C4-2B (cell line): ENCODE data around the gene TIPRL.

Experiments
- ZFX ChIP-seq: fragments of 450-650 bp; IDR thresholded peaks from 2 replicates; pipeline ENCODE4 v1.6.1; 2017
- TF ChIP-seq, protein P1 (sequence below): fragments of 450-650 bp; conservative IDR thresholded peaks from 2 replicates; pipeline ENCODE4 v1.5.1; 2017; ENCODE audit warnings: mild to moderate bottlenecking

DNA sequence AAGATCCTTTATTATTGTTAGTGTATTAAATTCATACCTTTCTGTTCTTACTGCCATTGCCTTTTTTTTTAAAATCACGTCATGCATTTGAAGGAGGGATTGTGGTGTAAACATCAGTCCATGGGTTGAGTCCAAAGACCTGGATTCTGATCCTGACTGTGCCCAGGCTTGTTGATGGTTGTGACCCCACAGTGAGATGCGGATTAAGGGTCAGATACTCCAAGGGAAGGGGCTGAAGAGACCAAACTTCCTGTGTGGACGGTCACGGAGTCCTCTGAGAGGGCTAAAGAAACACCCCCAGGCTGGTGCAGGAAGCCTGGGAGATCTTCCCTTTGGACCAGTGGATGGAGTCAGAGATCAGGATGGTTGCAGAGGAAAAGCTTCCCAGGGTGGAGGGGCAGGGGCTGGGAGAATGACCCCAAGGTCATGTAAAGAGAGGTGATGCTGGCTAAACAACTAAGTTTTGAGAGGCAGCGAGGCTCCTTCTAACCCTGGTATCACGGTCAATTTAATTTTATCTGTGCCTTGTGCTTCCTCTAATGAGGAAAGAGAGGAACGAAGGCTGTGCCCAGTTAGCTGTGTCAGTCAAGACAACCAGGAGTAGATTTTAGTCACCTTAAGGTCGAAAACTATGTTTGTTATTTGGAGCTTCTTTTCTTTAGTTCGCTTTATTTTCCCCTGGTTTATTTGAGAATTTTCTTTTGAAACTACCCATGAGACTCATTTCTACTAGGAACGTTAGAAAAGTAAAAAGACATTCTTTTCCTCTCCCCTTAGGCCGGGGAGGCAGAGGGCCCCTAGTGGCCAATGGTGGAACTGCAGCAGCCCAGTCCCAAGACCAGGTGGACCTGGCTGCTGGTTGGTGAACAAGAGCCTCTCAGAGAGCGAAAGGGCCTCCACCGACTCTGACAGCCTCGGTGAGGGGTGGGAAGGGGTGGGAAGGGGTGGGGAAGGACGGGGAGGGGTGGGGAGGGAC lies 33.3 kb upstream of the TIPRL start:
- TF ChIP-seq, protein P1, sequence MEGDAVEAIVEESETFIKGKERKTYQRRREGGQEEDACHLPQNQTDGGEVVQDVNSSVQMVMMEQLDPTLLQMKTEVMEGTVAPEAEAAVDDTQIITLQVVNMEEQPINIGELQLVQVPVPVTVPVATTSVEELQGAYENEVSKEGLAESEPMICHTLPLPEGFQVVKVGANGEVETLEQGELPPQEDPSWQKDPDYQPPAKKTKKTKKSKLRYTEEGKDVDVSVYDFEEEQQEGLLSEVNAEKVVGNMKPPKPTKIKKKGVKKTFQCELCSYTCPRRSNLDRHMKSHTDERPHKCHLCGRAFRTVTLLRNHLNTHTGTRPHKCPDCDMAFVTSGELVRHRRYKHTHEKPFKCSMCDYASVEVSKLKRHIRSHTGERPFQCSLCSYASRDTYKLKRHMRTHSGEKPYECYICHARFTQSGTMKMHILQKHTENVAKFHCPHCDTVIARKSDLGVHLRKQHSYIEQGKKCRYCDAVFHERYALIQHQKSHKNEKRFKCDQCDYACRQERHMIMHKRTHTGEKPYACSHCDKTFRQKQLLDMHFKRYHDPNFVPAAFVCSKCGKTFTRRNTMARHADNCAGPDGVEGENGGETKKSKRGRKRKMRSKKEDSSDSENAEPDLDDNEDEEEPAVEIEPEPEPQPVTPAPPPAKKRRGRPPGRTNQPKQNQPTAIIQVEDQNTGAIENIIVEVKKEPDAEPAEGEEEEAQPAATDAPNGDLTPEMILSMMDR = peak; percentile 91
- no peak for TF ChIP-seq ZFX
